Gastroesophageal sphincter (tissue), 4 donors: ENCODE measurements around the gene TTC33. TPM values are rescaled to one million over a fixed set of nuclear protein-coding genes. Genes with fewer than 3 reads are reported as not detected.

Experiments used
- ATAC-seq: fragments of 150-250 bp; one replicate; pipeline ENCODE4 v1.9.1; 2016; ENCODE audit warnings: mild to moderate bottlenecking, moderate library complexity
- H3K27ac ChIP-seq, 4 donors: fragments of 200-600 bp; sonication (generic) in 3 of 4; 1 replicate in 3 of 4; 2 replicates in 1 of 4; pipeline ENCODE4 v1.5.1; 2016 to 2019
- H3K27me3 ChIP-seq: fragments of 200-600 bp; sonication (generic); one replicate; pipeline ENCODE4 v1.5.1; 2019
- H3K36me3 ChIP-seq, 2 donors: fragments of 200-600 bp; sonication (generic); one replicate each; pipeline ENCODE4 v1.5.1; 2019; ENCODE audit warnings: control low read depth in 1 of 2
- H3K4me1 ChIP-seq, 3 donors: fragments of 200-600 bp; sonication (generic); 1 replicate in 2 of 3; 2 replicates in 1 of 3; pipeline ENCODE4 v1.5.1; 2016 to 2019; ENCODE audit warnings: control low read depth in 2 of 3
- H3K4me3 ChIP-seq, 2 donors: fragments of 200-600 bp; sonication (generic); one replicate each; pipeline ENCODE4 v1.5.1; 2019; ENCODE audit warnings: mild to moderate bottlenecking in 1 of 2, moderate library complexity in 1 of 2
- H3K9me3 ChIP-seq, 3 donors: fragments of 200-600 bp; sonication (generic); one replicate each; pipeline ENCODE4 v1.5.1; 2017 to 2019; ENCODE audit warnings: control low read depth in 2 of 3
- EP300 ChIP-seq: sonication (generic); formaldehyde crosslinking; IDR thresholded peaks from one replicate; pipeline ENCODE4 v1.6.1; 2017; ENCODE audit warnings: antibody characterized with exemption, mild to moderate bottlenecking
- POLR2A ChIP-seq, 2 donors: fragments of 450-650 bp; IDR thresholded peaks; one replicate each; pipeline ENCODE4 v1.6.1; 2017; ENCODE audit warnings: antibody characterized with exemption in 2 of 2, mild to moderate bottlenecking in 2 of 2, moderate library complexity in 1 of 2
- POLR2AphosphoS5 ChIP-seq: sonication (generic); formaldehyde crosslinking; IDR thresholded peaks from one replicate; pipeline ENCODE4 v1.6.1; 2017; ENCODE audit warnings: antibody characterized with exemption
- WGBS, 2 donors: methylation state at CpG; one replicate each; pipeline ENCODE4 v1.1.5; 2018; ENCODE audit warnings: low coverage in 1 of 2; 5-methylcytosine and 5-hydroxymethylcytosine counted together
- total RNA-seq, 4 donors: library from RNA; depleted of rRNA; stranded (reverse); fragments of >200 nt; gene quantifications; one replicate each; pipeline ENCODE4 v1.1.0, GENCODE V29; 2016
- TF ChIP-seq, protein P1 (sequence below), 4 experiments: fragments of 200-600 bp in 2 of 4; fragments of 450-650 bp in 2 of 4; sonication (generic) in 1 of 4; IDR thresholded peaks; one replicate each; pipeline ENCODE4 v1.5.1; 2017 to 2019; ENCODE audit warnings: antibody characterized with exemption in 4 of 4, mild to moderate bottlenecking in 2 of 4, moderate library complexity in 2 of 4

Gene TTC33
- total RNA-seq, 4 donors from 2014 or later, result 23.2 to 27.7 (median 25.8) TPM

DNA sequence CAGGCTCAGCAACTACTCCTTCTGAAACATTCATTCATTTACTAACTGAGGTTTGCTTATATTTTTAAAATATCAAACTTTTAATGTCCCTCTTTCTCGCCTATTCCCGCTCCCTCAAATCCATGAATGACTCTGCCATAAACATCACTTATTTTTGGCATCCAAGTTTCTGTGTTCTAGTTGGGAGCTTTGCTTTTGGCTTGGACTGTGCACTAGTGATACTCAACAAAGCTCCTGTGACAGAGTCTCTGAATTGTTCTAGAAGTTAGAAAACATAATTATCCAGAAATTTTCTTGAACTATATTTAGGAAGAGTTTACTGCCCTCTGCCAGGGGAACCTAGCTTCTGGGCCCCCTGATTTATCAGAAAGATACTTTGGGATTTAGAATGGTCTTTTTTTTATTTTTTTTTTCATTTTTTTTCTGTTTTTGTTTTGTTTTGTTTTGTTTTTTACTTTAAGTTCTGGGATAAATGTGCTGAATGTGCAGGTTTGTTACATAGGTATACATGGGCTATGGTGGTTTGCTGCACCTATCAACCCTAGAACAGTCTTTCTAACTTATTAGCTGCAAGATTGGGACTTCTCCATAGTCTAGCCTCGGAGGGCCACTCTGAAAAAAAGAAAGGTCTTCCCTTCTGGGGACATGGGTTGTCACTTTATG, 140.7 kb downstream of the TTC33 start:
- no peaks in the 10 kb centered on the region for H3K9me3 ChIP-seq
- 49% methylated on average over 3 of the region's 3 CpGs; no CpG with 5 or more reads in 1 of the 2 donors for WGBS, 2 donors
- TF ChIP-seq POLR2A (IDR thresholded peaks at IDR 0.05), result no peak
- no peak for TF ChIP-seq EP300
- TF ChIP-seq POLR2AphosphoS5, result no peak
- TF ChIP-seq, protein P1, sequence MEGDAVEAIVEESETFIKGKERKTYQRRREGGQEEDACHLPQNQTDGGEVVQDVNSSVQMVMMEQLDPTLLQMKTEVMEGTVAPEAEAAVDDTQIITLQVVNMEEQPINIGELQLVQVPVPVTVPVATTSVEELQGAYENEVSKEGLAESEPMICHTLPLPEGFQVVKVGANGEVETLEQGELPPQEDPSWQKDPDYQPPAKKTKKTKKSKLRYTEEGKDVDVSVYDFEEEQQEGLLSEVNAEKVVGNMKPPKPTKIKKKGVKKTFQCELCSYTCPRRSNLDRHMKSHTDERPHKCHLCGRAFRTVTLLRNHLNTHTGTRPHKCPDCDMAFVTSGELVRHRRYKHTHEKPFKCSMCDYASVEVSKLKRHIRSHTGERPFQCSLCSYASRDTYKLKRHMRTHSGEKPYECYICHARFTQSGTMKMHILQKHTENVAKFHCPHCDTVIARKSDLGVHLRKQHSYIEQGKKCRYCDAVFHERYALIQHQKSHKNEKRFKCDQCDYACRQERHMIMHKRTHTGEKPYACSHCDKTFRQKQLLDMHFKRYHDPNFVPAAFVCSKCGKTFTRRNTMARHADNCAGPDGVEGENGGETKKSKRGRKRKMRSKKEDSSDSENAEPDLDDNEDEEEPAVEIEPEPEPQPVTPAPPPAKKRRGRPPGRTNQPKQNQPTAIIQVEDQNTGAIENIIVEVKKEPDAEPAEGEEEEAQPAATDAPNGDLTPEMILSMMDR (IDR thresholded peaks at IDR 0.05), result no peak
- ATAC-seq, result no peak
- no peaks in the 10 kb centered on the region for H3K27me3 ChIP-seq
- no peaks in the 10 kb centered on the region for H3K4me1 ChIP-seq
- no peak overlapping the region for H3K27ac ChIP-seq
- no peaks in the 10 kb centered on the region for H3K36me3 ChIP-seq
- H3K4me3 ChIP-seq, result no peak overlapping the region

DNA sequence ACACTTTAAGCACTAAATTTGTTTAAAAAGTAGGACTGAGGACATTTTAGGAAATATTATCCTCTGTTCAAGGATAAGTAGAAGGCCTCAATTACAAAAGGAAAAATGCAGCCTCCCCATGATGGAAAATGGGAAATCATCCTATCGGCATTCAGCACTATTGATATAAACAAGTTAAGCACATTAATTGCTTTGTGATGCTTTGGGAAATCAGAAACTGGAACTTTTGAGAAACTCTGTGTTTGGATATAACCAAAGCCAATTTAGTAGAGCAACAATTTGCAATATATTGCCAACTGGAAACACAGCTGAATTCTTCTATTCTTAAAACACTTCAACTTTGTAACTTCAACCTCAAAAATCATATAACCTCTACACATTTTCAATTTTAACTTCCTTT, 141.3 kb downstream of the TTC33 start:
- Histone ChIP-seq H3K27me3 (no peaks in the 10 kb centered on the region), H3K36me3 (no peaks in the 10 kb centered on the region), H3K9me3 (no peaks in the 10 kb centered on the region), H3K4me1 (no peaks in the 10 kb centered on the region), H3K4me3 (no peak overlapping the region), H3K27ac (no peak overlapping the region)
- no peak for ATAC-seq
- TF ChIP-seq EP300, result no peak
- 60 to 72% methylated on average over 1 of the region's 1 CpG for WGBS, 2 donors

DNA sequence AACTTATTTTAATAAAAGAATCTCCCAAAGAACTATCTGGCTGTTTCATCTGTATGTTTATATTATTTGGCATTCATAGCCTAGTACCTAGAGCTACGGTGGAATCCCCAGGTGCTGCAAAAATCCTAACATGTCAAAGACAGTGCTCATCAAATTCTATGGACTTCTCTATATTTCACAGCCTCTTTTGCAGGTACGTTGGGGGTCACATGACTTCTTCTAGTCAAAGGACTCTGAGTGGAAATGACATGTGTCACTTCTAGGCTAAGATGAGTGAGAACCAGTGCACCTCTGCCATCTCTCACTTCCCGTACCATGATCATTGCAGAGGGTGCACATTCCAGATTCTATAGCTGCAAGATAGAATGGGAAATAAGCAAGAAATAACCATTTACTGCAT, 148.6 kb downstream of the TTC33 start:
- 71 to 86% methylated on average over 3 of the region's 3 CpGs for WGBS, 2 donors
- H3K36me3 ChIP-seq, result no peaks in the 10 kb centered on the region
- H3K4me1 ChIP-seq, result no peaks in the 10 kb centered on the region
- H3K27ac ChIP-seq, result no peak overlapping the region
- no peaks in the 10 kb centered on the region for H3K27me3 ChIP-seq
- no peak for ATAC-seq
- H3K4me3 ChIP-seq, result no peak overlapping the region
- TF ChIP-seq, protein P1 (IDR thresholded peaks at IDR 0.05), result no peak
- TF ChIP-seq EP300, result no peak
- TF ChIP-seq POLR2AphosphoS5, result no peak
- no peak for TF ChIP-seq POLR2A (IDR thresholded peaks at IDR 0.05)
- H3K9me3 ChIP-seq, result no peaks in the 10 kb centered on the region

DNA sequence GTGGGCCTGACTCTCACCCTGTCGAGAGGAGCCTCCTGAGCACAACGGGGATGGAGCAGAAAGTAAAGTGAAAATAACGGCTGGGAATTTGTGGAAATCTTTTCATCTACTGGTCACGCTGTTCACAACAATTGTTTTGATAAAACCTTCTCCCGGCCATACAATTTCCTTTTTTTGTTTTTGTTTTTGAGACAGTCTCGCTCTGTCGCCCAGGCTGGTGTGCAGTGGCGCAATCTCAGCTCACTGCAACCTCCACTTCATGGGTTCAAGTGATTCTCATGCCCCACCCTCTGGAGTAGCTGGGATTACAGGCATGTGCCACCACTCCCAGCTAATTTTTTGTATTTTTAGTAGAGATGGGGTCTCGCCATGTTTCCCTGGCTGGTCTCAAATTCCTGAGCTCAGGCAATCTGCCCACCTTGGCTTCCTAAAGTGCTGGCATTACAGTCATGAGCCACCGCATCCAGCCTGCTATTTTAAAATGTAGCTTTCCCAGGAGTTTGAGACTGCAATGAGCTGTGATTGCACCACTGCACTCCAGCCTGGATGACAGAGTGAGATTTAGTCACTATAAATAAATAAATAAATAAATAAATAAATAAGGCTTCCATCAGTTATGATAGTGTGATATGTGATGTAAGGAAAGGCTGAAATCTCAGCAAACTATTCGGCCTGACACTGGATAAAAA, 149.5 kb downstream of the TTC33 start:
- Histone ChIP-seq H3K9me3 (no peaks in the 10 kb centered on the region), H3K27ac (no peak overlapping the region), H3K4me1 (no peaks in the 10 kb centered on the region), H3K27me3 (no peaks in the 10 kb centered on the region), H3K36me3 (no peaks in the 10 kb centered on the region), H3K4me3 (no peak overlapping the region)
- no peak for ATAC-seq
- WGBS, 2 donors, result 70 to 89% methylated on average over 4 to 11 of the region's 11 CpGs
- TF ChIP-seq, protein P1 (IDR thresholded peaks at IDR 0.05), result no peak
- TF ChIP-seq EP300, result no peak
- TF ChIP-seq POLR2AphosphoS5, result no peak
- TF ChIP-seq POLR2A (IDR thresholded peaks at IDR 0.05), result no peak

DNA sequence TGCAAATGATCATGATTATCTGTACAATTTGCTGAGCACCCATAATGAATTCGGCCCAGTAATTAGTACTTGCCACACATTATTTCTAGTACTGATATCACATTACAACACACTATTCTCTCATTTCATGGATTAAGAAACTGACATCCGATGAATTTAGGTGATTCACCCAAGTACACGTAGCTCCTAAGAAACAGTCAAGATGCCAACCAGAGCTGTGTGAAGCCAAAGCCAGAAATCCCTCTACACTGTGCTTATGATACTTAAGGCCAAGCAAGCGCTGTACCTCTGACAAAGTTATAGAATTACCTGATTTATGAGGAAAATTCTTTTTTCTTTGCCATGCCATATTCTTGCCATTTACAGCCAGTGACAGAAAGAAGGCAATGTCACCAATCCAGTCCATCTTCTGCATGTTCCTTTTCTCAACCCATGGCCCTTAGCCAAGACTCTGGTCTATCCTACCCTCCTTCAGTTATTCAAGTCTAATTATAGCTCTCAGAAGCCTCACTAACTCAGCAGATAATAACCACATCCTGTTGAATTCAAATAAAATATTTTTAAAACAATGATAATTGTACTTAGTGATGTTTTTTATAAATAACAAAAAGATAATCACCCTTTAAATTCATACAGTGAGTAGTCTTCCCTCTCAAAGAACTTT, 150.3 kb downstream of the TTC33 start:
- TF ChIP-seq, protein P1 (IDR thresholded peaks at IDR 0.05), result no peak
- TF ChIP-seq POLR2AphosphoS5 (no peak), EP300 (no peak), POLR2A (IDR thresholded peaks at IDR 0.05) (no peak)
- ATAC-seq, result no peak
- Histone ChIP-seq H3K36me3 (no peaks in the 10 kb centered on the region), H3K27ac (no peak overlapping the region), H3K9me3 (no peaks in the 10 kb centered on the region), H3K4me1 (no peaks in the 10 kb centered on the region), H3K27me3 (no peaks in the 10 kb centered on the region), H3K4me3 (no peak overlapping the region)
- 82 to 83% methylated on average over 4 of the region's 4 CpGs for WGBS, 2 donors
